Retina (tissue), 1 donor: ENCODE results near the gene MTRF1L.
"Not testable (repeated sequence)": the region's sequence is repeated elsewhere in the genome, so short reads cannot be mapped to it uniquely, and the experiment has no call there.

Experiments used
- DNase-seq: peaks from one replicate; pipeline ENCODE4 v3.0.0-alpha.2; 2016

Gene MTRF1L

DNA sequence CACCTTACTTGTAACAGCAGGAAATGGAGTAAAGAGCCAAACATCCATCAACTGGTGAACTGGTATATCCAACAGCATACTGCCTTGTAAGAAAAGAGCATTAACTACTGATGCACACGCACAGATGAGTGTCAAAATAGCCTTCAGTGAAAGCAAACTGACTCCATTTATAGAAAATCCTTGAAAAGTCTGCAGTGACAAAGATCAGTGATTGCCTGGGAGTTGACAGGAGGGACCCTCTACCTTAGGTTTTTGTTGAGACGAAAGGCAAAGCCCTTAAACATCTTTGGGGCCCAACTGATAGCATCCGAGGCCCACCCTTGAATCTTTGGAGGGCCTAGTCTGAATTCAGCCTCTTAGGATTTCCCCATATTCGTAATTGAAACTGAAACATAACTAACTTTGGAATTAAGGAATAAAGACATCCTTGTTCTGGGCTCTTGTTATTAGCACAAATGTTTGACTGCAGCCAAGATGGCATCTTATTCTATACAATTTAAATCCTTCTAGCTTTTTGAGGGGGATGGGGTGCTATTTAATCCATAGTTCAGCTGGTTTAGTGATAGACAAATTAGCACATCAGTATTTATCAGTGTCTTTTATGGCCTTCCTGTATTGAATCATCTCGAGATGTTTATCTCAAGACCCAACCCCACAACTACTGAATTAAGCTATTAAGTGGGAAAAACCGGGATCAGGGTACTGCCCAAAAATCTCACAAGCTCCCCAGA lies 32.7 kb downstream of the MTRF1L start:
- no peak for DNase-seq

DNA sequence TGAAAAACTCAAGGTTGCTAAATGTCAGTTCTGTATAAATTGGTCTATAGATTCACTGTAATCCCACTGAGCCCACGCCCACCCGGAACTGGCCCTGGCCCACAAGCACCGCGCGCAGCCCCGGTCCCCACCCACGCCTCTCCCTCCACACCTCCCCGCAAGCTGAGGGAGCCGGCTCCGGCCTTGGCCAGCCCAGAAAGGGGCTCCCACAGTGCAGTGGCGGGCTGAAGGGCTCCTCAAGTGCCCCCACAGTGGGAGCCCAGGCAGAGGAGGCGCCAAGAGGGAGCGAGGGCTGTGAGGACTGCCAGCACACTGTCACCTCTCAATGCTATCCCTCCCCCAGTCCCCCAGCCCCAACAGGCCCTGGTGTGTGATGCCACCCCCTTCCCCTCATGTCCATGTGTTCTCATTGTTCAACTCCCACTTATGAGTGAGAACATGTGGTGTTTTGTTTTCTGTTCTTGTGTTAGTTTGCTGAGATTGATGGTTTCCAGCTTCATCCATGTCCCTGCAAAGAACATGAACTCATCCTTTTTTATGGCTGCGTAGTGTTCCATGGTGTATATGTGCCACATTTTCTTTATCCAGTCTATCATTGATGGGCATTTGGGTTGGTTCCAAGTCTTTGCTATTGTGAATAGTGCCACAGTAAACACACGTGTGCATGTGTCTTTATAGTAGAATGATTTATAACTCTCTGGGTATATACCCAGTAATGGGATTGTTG lies 36.2 kb downstream of the MTRF1L start:
- DNase-seq = not testable (repeated sequence)

- no peak for DNase-seq
These were observed 43.2 kb downstream of the MTRF1L start for GRCh38 chr6:152959333-152959732.

DNA sequence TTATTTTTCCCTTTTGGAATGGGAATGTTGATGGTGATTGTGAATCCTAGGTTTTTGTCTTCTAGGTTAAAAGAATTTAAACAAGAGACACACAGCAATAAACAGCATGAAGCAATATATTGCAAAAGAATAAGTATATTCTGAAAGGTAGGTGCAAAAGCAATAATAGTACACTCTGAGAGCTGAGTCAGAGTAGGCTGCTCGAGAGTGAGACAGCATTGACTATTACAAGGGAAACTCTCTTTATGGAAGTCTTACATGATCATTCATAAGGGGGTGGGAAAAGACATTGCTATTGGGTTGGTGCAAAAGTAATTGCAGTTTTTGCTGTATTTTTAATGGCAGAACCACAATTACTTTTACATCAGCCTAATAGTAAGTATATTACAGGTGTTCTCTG lies 44.7 kb downstream of the MTRF1L start:
- no peak for DNase-seq

DNA sequence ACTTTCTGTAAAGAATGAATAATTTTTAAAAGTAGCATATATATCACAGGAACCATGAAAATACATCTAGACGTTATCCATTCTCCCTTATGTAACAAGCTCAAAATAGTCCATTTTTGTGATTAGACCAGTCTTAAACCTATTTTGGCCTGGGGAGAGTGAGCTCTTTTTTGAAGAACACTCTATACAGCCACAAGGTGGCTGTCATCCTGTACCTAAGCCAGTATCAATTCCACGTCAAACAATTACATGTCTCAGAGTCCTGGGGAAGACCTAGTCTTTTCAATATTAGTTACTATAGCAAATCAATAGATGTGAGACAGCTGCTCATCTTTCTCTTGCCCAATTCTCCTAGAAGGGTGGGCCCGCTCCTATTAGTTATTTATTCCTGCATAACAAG lies 48.1 kb downstream of the MTRF1L start:
- no peak for DNase-seq

DNA sequence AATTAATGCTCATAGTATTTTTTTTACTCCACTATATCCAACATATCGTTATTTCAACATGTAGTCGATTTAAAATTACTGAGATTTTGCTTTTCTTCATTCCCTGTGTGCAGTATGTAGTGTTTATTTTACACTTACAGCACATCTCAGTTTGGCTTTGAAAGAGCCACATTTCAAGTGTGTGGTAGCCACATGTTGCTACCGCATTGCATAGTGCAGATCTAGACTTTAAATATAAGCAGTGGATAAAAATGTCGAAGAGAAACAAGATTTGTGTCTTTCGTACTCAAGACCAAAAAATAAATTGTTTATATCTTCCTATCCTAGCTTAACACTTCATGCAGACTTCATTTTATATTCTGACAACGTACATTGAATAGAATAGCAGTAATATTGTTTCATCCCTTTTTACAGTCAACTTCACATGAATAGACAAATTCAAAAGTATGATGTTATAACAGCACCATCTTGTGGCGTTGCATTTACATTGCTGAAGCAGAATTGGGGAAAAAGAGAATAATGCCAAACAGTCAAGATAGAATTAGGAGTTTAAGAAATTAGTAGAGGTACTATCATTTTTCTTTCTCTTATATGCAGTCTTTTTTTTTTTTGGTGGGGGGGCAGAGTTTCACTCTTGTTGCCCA lies 49.5 kb downstream of the MTRF1L start:
- DNase-seq = no peak

GRCh38 chr6:152952045-152952444 lies 50.5 kb downstream of the MTRF1L start:
- DNase-seq = no peak

DNA sequence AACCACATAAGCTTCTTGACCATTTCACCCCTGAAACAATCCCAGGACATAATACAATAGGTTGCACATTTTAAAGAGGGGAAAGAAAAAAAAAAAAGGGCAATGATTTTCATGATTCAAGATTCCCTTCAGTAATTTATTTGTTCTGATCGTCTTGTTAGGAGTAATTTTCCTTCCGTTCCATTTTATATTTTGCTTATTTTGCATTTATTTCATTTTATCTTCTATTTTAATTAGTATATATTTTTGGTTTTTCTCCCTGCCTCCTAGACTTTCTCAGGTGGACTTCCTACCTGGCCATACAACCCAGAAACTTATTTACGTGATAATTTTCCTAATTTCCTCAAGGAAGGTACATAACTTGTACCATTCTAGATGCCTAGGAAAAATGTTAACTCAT lies 52.3 kb downstream of the MTRF1L start:
- DNase-seq = no peak

DNA sequence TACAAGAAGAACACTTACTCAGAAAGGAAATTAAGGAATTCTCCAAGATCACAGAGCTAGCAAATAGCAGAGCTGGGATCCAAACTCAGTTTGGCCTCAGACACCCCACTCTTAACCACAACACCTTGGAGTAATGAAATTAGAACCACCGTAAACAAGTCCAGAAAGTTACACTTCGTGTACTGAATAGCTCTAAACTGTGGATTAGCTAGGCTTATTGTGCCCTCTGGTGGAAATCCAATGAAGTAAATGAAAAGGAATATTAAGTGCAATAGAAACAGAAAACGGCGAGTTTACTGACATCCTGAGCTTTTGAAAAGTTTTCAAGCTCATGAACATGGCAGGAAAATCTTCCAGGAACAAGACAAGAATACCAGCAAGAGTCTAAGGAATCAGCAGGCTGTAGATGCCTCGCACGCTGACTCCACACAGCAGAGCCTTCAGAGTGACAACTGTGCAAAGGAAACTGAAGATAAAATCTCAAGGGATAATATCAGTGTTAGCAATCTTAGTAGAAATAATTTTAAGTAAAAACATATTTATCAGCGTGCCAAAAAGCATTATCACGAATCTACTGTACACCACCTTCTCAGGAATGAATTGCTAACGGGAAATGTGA lies 54.2 kb downstream of the MTRF1L start:
- peak; percentile 50 for DNase-seq

DNA sequence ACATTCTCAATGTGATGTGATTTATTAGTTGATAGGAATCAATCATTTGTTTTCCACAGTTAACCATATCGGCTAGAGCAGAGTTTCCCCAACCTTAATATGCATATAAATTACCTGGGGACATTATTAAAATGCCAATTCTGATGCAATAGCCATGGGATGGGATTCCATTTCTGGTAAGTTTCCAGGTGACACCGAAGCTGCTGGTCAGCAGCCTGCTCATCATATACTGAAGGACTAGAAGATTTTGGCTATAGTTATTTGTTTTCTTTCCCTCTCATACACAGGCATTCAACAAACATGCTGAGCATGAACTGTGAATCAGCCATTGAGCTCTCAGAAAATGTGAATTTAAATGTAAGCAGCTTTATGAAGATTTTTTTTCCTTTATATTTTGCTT lies 55.5 kb downstream of the MTRF1L start:
- no peak for DNase-seq

DNA sequence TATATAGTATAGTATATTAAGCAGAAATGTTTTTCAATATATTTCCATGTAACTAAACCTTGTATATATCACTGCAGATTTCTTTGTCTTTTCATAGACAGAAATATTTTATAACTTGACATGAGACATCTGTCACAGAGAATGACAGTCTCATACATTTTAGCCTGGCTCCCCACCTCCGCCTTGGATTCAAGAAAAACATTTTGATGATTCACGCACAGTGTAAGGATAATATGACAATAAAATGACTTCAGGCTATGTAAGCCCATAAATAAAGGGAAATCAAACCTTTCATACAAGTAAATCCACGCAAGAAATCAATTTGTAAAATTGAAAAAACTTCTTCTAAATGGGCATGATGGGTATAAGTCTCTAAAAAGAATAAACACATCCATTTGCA lies 56.0 kb downstream of the MTRF1L start:
- no peak for DNase-seq

- no peak for DNase-seq
These were observed 59.1 kb downstream of the MTRF1L start for GRCh38 chr6:152943260-152943897.

- DNase-seq = no peak
These were observed 60.1 kb downstream of the MTRF1L start for GRCh38 chr6:152942319-152942869.

GRCh38 chr6:152941746-152942145 lies 60.8 kb downstream of the MTRF1L start:
- DNase-seq = no peak
